Adrenal gland (tissue), 5 donors: ENCODE measurements around the gene KRTAP10-2.

ENCODE experiments used
- POLR2A ChIP-seq, 2 donors: fragments of 450-650 bp; IDR thresholded peaks; one replicate each; pipeline ENCODE4 v1.6.1; 2017; ENCODE audit warnings: antibody characterized with exemption in 2 of 2, mild to moderate bottlenecking in 2 of 2, moderate library complexity in 1 of 2
- TF ChIP-seq, protein P1 (sequence below), 6 experiments: fragments of 450-650 bp in 4 of 6; fragments of 200-600 bp in 2 of 6; sonication (generic) in 1 of 6; IDR thresholded peaks; 1 replicate in 5 of 6; 2 replicates in 1 of 6; pipeline versions ENCODE4 v1.5.1 to v1.8.0; 2016 to 2021; ENCODE audit warnings: antibody characterized with exemption in 6 of 6, mild to moderate bottlenecking in 2 of 6, moderate library complexity in 1 of 6
- donor health status: DM: no; HTN: no; CAD: no.

DNA sequence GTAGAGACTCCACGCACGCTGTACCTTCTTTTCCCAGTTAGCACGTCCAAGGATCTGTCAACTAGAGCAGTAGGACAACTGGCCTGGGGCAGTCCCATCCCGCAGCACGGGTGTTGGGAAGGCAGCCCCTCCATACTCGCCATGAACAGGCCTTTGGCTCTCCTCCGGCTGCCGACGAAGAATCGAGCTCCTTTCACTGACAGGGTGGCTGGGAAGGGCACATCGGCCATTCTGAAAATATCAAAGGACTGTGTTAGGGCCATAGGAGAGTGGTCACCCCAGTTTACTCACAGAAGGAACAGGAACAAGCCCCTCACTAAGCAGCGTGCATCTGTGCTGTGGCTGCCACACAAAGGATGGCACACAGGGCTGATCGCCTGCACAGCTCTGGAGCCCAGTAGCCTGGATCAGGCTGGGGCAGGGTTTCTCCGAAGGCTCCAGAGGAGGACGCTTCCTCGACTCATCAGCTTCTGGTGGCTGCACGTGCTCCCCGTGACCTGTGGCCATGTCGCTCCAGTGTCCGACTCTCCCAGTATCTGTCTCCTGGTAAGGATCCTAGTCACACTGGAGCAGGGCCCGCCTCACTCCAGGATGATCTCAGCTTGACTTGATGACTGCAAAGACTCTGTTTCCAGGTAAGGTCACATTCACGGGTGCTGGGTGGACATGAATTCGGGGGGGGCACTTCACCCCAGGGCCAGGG lies 20.3 kb downstream of the KRTAP10-2 start:
- TF ChIP-seq POLR2A (IDR thresholded peaks at IDR 0.05) = no peak
- TF ChIP-seq, protein P1, sequence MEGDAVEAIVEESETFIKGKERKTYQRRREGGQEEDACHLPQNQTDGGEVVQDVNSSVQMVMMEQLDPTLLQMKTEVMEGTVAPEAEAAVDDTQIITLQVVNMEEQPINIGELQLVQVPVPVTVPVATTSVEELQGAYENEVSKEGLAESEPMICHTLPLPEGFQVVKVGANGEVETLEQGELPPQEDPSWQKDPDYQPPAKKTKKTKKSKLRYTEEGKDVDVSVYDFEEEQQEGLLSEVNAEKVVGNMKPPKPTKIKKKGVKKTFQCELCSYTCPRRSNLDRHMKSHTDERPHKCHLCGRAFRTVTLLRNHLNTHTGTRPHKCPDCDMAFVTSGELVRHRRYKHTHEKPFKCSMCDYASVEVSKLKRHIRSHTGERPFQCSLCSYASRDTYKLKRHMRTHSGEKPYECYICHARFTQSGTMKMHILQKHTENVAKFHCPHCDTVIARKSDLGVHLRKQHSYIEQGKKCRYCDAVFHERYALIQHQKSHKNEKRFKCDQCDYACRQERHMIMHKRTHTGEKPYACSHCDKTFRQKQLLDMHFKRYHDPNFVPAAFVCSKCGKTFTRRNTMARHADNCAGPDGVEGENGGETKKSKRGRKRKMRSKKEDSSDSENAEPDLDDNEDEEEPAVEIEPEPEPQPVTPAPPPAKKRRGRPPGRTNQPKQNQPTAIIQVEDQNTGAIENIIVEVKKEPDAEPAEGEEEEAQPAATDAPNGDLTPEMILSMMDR (IDR thresholded peaks at IDR 0.05) = no peak
